Transverse colon (tissue), 4 donors: Measurements from ENCODE around the gene SHC4. TPM values are rescaled to one million over a fixed set of nuclear protein-coding genes. Genes with fewer than 3 reads are reported as not detected.

Experiments used
- DNase-seq: peaks from one replicate; pipeline ENCODE4 v3.0.0-alpha.2; 2019
- H3K27ac ChIP-seq, 4 donors: fragments of 200-600 bp; sonication (generic); 2 replicates each; pipeline ENCODE4 v1.5.1; 2016 to 2018; ENCODE audit warnings: inconsistent platforms in 4 of 4
- H3K27me3 ChIP-seq: fragments of 200-600 bp; sonication (generic); 2 replicates; pipeline ENCODE4 v1.5.1; 2017; ENCODE audit warnings: inconsistent platforms
- H3K36me3 ChIP-seq, 4 donors: fragments of 200-600 bp; sonication (generic); 2 replicates each; pipeline ENCODE4 v1.5.1; 2017 to 2019; ENCODE audit warnings: inconsistent platforms in 4 of 4
- H3K4me1 ChIP-seq, 4 donors: fragments of 200-600 bp; sonication (generic); 2 replicates each; pipeline ENCODE4 v1.5.1; 2017 to 2020; ENCODE audit warnings: inconsistent platforms in 4 of 4
- H3K4me3 ChIP-seq, 4 donors: fragments of 200-600 bp; sonication (generic); 1 replicate in 1 of 4; 2 replicates in 3 of 4; pipeline versions ENCODE4 v1.5.1 to v1.6.1; 2017 to 2019; ENCODE audit warnings: inconsistent platforms in 4 of 4
- H3K9me3 ChIP-seq, 2 donors: fragments of 200-600 bp; sonication (generic); 2 replicates each; pipeline ENCODE4 v1.5.1; 2017 to 2019; ENCODE audit warnings: inconsistent platforms in 2 of 2
- CTCF ChIP-seq, 5 experiments: fragments of 200-600 bp in 3 of 5; fragments of 450-650 bp in 2 of 5; sonication (generic) in 3 of 5; IDR thresholded peaks; 1 replicate in 2 of 5; 2 replicates in 3 of 5; pipeline ENCODE4 v1.5.1; 2016 to 2017; ENCODE audit warnings: antibody characterized with exemption in 5 of 5, inconsistent platforms in 3 of 5, mild to moderate bottlenecking in 2 of 5, moderate library complexity in 1 of 5
- EP300 ChIP-seq: sonication (generic); formaldehyde crosslinking; IDR thresholded peaks from one replicate; pipeline ENCODE4 v1.6.1; 2017; ENCODE audit warnings: antibody characterized with exemption, low read depth
- POLR2A ChIP-seq: fragments of 450-650 bp; IDR thresholded peaks from one replicate; pipeline ENCODE4 v1.6.1; 2016; ENCODE audit warnings: antibody characterized with exemption, mild to moderate bottlenecking, moderate library complexity
- POLR2AphosphoS5 ChIP-seq, 3 donors: sonication (generic); formaldehyde crosslinking; IDR thresholded peaks; one replicate each; pipeline ENCODE4 v1.6.1; 2016; ENCODE audit warnings: antibody characterized with exemption in 3 of 3
- WGBS, 2 donors: methylation state at CpG; one replicate each; pipeline ENCODE4 v1.1.5; 2018; ENCODE audit warnings: low coverage in 1 of 2; 5-methylcytosine and 5-hydroxymethylcytosine counted together
- in situ Hi-C, 4 donors: fragments of 200-750 bp; cut with MboI; loops; one replicate each; pipeline versions ENCODE4 v1.15.0 to v1.15.1; 2017; ENCODE audit warnings: low sequenced_read_pairs in 3 of 4, low pct_ligation_motif_present in 1 of 4, low pct_unique_long_range_greater_than_20kb in 1 of 4
- intact Hi-C: fragments of 100-400 bp; cut with DNase I; formaldehyde crosslinking; loops from one replicate; pipeline ENCODE4 v1.15.1; 2023; ENCODE audit warnings: low total_unique reads
- total RNA-seq, 4 donors: library from RNA; depleted of rRNA; stranded (reverse); fragments of >200 nt; gene quantifications; one replicate each; pipeline ENCODE4 v1.1.0, GENCODE V29; 2016

SHC4 gene
- total RNA-seq, 4 donors from 2014 or later, result 0.48 to 0.96 TPM; not detected in 2

- 48 to 52% methylated on average over 2 of the region's 2 CpGs for WGBS, 2 donors
- H3K4me1 ChIP-seq, result no peaks in the 10 kb centered on the region
- in situ Hi-C loops (no loop called here), intact Hi-C loops (no loop called here)
- no peak overlapping the region for H3K27ac ChIP-seq
- DNase-seq, result no peak
- peaks cover 4% of the 10 kb centered on the region for H3K27me3 ChIP-seq
- TF ChIP-seq POLR2AphosphoS5 (IDR thresholded peaks at IDR 0.05) (no peak), EP300 (no peak), CTCF (IDR thresholded peaks at IDR 0.05) (no peak), POLR2A (no peak)
- H3K9me3 ChIP-seq, result no peaks in the 10 kb centered on the region
- no peaks in the 10 kb centered on the region for H3K36me3 ChIP-seq
- no peak overlapping the region for H3K4me3 ChIP-seq
Measured at GRCh38 chr15:48887144-48887543, 76.6 kb downstream of the SHC4 start.

GRCh38 chr15:48883699-48884098 lies 80.0 kb downstream of the SHC4 start:
- WGBS, 2 donors, result 82 to 84% methylated on average over 2 of the region's 2 CpGs
- in situ Hi-C loops, result no loop called here
- no peaks in the 10 kb centered on the region for H3K36me3 ChIP-seq
- intact Hi-C loops, result no loop called here
- no peak overlapping the region for H3K27ac ChIP-seq
- no peaks in the 10 kb centered on the region for H3K9me3 ChIP-seq
- peaks cover 4% of the 10 kb centered on the region for H3K27me3 ChIP-seq
- DNase-seq, result no peak
- peaks cover 0 to 20% (median 10%) of the 10 kb centered on the region in 4 donors for H3K4me1 ChIP-seq
- no peak overlapping the region for H3K4me3 ChIP-seq
- TF ChIP-seq CTCF (IDR thresholded peaks at IDR 0.05), result no peak
- TF ChIP-seq POLR2A, result no peak
- no peak for TF ChIP-seq POLR2AphosphoS5 (IDR thresholded peaks at IDR 0.05)
- TF ChIP-seq EP300, result no peak

- peaks cover 0 to 29% (median 11%) of the 10 kb centered on the region in 4 donors for H3K4me1 ChIP-seq
- in situ Hi-C loops, result no loop called here
- no peaks in the 10 kb centered on the region for H3K9me3 ChIP-seq
- no peak overlapping the region for H3K27ac ChIP-seq
- no peak for DNase-seq
- no peak overlapping the region for H3K4me3 ChIP-seq
- no peaks in the 10 kb centered on the region for H3K27me3 ChIP-seq
- TF ChIP-seq POLR2AphosphoS5 (IDR thresholded peaks at IDR 0.05) (no peak), POLR2A (no peak), EP300 (no peak), CTCF (IDR thresholded peaks at IDR 0.05) (no peak)
- 39 to 56% methylated on average over 3 of the region's 3 CpGs for WGBS, 2 donors
- intact Hi-C loops, result no loop called here
- no peaks in the 10 kb centered on the region for H3K36me3 ChIP-seq
Measured at GRCh38 chr15:48880070-48880634, 83.6 kb downstream of the SHC4 start.

- intact Hi-C loops (loop anchor here (10.0 kb wide), 1 partner anchor 87 kb away; the partner anchor contains the start of gene SHC4), in situ Hi-C loops (no loop called here)
- whole genome bisulfite sequencing, 2 donors, result 0% methylated on average over 5 to 50 of the region's 58 CpGs
- DNase-seq, result peak; percentile 94
- peak in 1 of 5 experiments; percentile 8 for TF ChIP-seq CTCF (IDR thresholded peaks at IDR 0.05)
- TF ChIP-seq POLR2A, result peak; percentile 63
- TF ChIP-seq EP300, result no peak
- peak; percentile 87 to 89 (median 88) for TF ChIP-seq POLR2AphosphoS5 (IDR thresholded peaks at IDR 0.05)
- no peaks in the 10 kb centered on the region for H3K9me3 ChIP-seq
- no peaks in the 10 kb centered on the region for H3K36me3 ChIP-seq
- H3K27ac ChIP-seq, result peak within 1 kb of the TSS; percentile 88 to 94 (median 92)
- peak within 1 kb of the TSS; percentile 55 to 96 (median 68) for H3K4me3 ChIP-seq
- H3K4me1 ChIP-seq, result peaks cover 0 to 29% (median 11%) of the 10 kb centered on the region in 4 donors
- H3K27me3 ChIP-seq, result no peaks in the 10 kb centered on the region
Measured at GRCh38 chr15:48877630-48878595, 85.8 kb downstream of the SHC4 start, which contains the start of gene EID1. EID1 (plus strand) TSS chr15:48878134; CDS start chr15:48878177, 43 bp downstream.
